Panc1 (cell line): ENCODE results near the gene SCGB3A1.

Experiments
- POLR2AphosphoS5 ChIP-seq: IDR thresholded peaks from 2 replicates; pipeline ENCODE4 v1.6.1; 2012; ENCODE audit warnings: mild to moderate bottlenecking, low read depth, low read length, moderate library complexity
- TF ChIP-seq, protein P1 (sequence below): fragments of 450-650 bp; IDR thresholded peaks from 2 replicates; pipeline ENCODE4 v1.5.1; 2017; ENCODE audit warnings: mild to moderate bottlenecking

- TF ChIP-seq, protein P1, sequence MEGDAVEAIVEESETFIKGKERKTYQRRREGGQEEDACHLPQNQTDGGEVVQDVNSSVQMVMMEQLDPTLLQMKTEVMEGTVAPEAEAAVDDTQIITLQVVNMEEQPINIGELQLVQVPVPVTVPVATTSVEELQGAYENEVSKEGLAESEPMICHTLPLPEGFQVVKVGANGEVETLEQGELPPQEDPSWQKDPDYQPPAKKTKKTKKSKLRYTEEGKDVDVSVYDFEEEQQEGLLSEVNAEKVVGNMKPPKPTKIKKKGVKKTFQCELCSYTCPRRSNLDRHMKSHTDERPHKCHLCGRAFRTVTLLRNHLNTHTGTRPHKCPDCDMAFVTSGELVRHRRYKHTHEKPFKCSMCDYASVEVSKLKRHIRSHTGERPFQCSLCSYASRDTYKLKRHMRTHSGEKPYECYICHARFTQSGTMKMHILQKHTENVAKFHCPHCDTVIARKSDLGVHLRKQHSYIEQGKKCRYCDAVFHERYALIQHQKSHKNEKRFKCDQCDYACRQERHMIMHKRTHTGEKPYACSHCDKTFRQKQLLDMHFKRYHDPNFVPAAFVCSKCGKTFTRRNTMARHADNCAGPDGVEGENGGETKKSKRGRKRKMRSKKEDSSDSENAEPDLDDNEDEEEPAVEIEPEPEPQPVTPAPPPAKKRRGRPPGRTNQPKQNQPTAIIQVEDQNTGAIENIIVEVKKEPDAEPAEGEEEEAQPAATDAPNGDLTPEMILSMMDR: no peak
- TF ChIP-seq POLR2AphosphoS5: no peak
Observed at GRCh38 chr5:180553530-180553929, 37.8 kb downstream of the SCGB3A1 start.
